ENCODE results near the gene DCHS1.

The DCHS1 gene

DNA sequence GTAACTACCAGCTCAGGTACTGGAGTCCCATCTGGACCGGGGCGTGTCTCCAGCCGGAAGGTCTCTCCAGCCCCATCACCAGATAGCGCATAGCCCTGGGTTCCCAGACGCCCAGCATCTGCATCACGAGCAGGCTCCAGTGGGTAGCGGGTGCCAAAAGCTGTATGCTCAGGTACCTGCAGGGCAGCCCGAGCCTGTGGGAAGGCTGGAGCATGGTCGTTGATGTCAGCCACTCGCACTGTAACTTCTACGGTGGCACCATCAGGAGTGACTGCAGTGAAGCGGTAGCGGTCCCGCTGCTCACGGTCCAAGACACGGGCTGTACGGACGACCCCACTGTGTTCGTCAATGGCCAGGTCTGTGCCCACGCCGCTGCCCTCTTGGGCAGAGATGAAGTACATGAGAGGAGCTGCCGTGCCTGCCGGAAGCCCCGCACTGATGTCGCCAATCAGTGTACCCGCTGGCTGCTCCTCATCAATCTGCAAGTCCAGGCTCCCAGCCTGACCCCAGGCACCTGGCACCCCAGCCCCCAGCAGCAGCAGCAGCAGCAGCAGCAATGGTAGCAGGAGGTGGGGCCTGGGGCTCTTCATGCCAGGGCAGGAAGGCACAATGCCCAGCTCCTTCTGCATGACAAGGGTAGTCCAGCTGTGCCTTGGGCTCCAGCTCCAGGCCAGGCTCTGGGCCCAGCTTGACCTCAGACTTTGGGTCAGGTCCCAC lies 14.5 kb downstream of the DCHS1 start:
- Histone ChIP-seq H3K9me3 (ENCODE audit: insufficient read depth, low read depth, low read length) (peaks cover 6% of the 10 kb centered on the region), H3K27ac (ENCODE audit: low read depth, low read length) (no peak overlapping the region), H3K79me2 (ENCODE audit: control insufficient read depth, insufficient read depth, low read length, poor library complexity) (no peaks in the 10 kb centered on the region), H3K23ac (ENCODE audit: low read length) (no peak overlapping the region), H3K4me1 (ENCODE audit: control insufficient read depth in 1 of 2, insufficient read depth in 2 of 2, low read length in 2 of 2) (peaks cover 4 to 5% of the 10 kb centered on the region in 2 experiments), H4K12ac (ENCODE audit: low read depth, low read length) (no peak overlapping the region), H3K4me2 (ENCODE audit: low read length) (no peak overlapping the region), H3K4ac (ENCODE audit: low read depth, low read length) (no peak overlapping the region), H2AFZ (ENCODE audit: insufficient read depth, low read length, poor library complexity) (no peak overlapping the region), H2BK5ac (ENCODE audit: low read depth, low read length, poor library complexity) (no peak overlapping the region), H4K8ac (ENCODE audit: low read depth, low read length) (no peak overlapping the region), H3K27me3 (ENCODE audit: insufficient read depth, low read length) (no peaks in the 10 kb centered on the region), H3K4me3 (ENCODE audit: low read depth, low read length) (no peak overlapping the region), H2BK120ac (ENCODE audit: insufficient read depth, low read length, poor library complexity) (no peak overlapping the region), H3K14ac (ENCODE audit: low read length) (no peak overlapping the region), H3K9ac (ENCODE audit: low read length) (no peak overlapping the region), H3K79me1 (ENCODE audit: low read length) (no peaks in the 10 kb centered on the region), H2BK12ac (ENCODE audit: low read length) (no peak overlapping the region), H3K36me3 (ENCODE audit: control insufficient read depth in 1 of 2, insufficient read depth in 2 of 2, low read length in 2 of 2) (no peaks in the 10 kb centered on the region), H4K91ac (ENCODE audit: low read depth, low read length) (no peak overlapping the region), H2AK5ac (ENCODE audit: low read length) (no peak overlapping the region), H3K18ac (ENCODE audit: low read length) (no peak overlapping the region)
- WGBS (ENCODE audit: extremely low coverage, insufficient coverage, insufficient read length) = no CpG with 5 or more reads among the region's 26 CpGs
- DNase-seq = no peak

DNA sequence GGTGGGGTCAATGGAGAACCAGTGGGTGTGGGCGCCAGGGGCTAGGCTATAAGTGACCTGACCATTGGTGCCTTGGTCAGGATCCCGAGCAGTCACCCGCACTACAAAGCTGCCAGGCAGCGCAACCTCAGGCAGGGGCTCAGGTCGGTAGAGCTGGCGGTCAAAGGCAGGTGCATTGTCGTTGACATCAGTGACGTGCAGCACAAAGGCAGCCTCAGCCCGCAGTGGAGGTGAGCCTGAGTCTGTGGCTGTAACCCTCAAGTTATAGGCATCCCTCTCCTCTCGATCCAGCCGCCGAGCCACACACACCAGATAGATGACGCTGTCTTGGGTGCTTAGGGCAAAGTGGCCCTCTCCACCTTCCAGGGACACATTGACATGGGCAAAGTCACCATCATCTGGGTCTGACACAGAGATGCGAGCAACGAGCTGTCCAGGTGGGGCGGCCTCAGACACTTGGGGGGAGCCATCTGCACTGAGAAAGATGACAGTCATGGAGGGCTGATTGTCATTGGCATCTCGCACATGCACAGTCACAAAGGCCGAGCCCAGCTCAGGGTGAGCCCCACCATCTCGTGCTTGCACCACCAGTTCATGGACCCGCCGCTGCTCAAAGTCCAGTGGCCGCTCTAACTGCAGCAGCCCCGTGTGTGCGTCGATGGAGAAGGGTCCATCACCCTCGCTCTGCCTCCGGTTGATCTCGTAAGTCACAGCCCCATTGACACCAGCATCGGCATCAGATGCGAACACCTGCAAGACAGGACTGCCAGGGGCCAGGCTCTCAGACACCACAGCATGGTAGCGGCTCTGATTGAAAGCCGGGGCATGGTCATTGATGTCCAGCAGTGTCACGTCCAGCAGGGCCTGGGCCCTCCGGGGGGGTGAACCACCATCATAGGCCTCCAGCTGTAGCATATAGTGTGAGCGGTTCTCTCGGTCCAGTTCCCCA lies 15.3 kb downstream of the DCHS1 start:
- Histone ChIP-seq H3K4me3 (ENCODE audit: low read depth, low read length) (no peak overlapping the region), H3K79me2 (ENCODE audit: control insufficient read depth, insufficient read depth, low read length, poor library complexity) (no peaks in the 10 kb centered on the region), H3K4me2 (ENCODE audit: low read length) (no peak overlapping the region), H2BK12ac (ENCODE audit: low read length) (no peak overlapping the region), H3K4me1 (ENCODE audit: control insufficient read depth in 1 of 2, insufficient read depth in 2 of 2, low read length in 2 of 2) (peaks cover 5 to 9% of the 10 kb centered on the region in 2 experiments), H3K79me1 (ENCODE audit: low read length) (no peaks in the 10 kb centered on the region), H3K23ac (ENCODE audit: low read length) (no peak overlapping the region), H3K27ac (ENCODE audit: low read depth, low read length) (no peak overlapping the region), H3K36me3 (ENCODE audit: control insufficient read depth in 1 of 2, insufficient read depth in 2 of 2, low read length in 2 of 2) (no peaks in the 10 kb centered on the region), H3K9me3 (ENCODE audit: insufficient read depth, low read depth, low read length) (peaks cover 6% of the 10 kb centered on the region), H3K14ac (ENCODE audit: low read length) (no peak overlapping the region), H3K4ac (ENCODE audit: low read depth, low read length) (no peak overlapping the region), H4K12ac (ENCODE audit: low read depth, low read length) (no peak overlapping the region), H3K27me3 (ENCODE audit: insufficient read depth, low read length) (no peaks in the 10 kb centered on the region), H2AFZ (ENCODE audit: insufficient read depth, low read length, poor library complexity) (no peak overlapping the region), H2BK120ac (ENCODE audit: insufficient read depth, low read length, poor library complexity) (no peak overlapping the region), H4K91ac (ENCODE audit: low read depth, low read length) (no peak overlapping the region), H2AK5ac (ENCODE audit: low read length) (no peak overlapping the region), H3K18ac (ENCODE audit: low read length) (no peak overlapping the region), H4K8ac (ENCODE audit: low read depth, low read length) (no peak overlapping the region), H2BK5ac (ENCODE audit: low read depth, low read length, poor library complexity) (no peak overlapping the region), H3K9ac (ENCODE audit: low read length) (no peak overlapping the region)
- DNase-seq = no peak
- no CpG with 5 or more reads among the region's 36 CpGs for WGBS (ENCODE audit: extremely low coverage, insufficient coverage, insufficient read length)

DNA sequence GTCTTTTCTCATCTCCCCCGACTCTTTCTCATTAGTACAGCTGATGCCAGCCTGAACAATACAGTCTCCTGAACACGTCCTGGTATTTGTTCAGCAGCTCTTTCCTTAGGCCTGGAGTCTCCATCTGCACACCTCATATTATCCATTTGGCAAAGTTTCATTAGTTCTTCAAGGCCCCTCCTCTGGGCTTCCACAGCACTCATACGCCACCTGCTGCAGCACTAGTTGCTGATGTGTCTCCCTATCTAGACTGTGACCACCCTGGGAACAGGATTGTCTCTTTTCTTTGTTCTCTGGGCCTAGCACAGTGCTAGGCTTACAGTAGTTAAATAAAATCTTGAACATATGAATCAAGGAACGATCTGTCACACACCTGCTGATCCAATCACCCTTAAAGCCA lies 17.2 kb downstream of the DCHS1 start:
- Histone ChIP-seq H3K36me3 (ENCODE audit: control insufficient read depth in 1 of 2, insufficient read depth in 2 of 2, low read length in 2 of 2) (no peaks in the 10 kb centered on the region), H3K4me2 (ENCODE audit: low read length) (no peak overlapping the region), H3K4me1 (ENCODE audit: control insufficient read depth in 1 of 2, insufficient read depth in 2 of 2, low read length in 2 of 2) (peaks cover 5 to 10% of the 10 kb centered on the region in 2 experiments), H3K9ac (ENCODE audit: low read length) (no peak overlapping the region), H4K91ac (ENCODE audit: low read depth, low read length) (no peak overlapping the region), H3K23ac (ENCODE audit: low read length) (no peak overlapping the region), H2AFZ (ENCODE audit: insufficient read depth, low read length, poor library complexity) (no peak overlapping the region), H2AK5ac (ENCODE audit: low read length) (no peak overlapping the region), H4K8ac (ENCODE audit: low read depth, low read length) (no peak overlapping the region), H3K4me3 (ENCODE audit: low read depth, low read length) (no peak overlapping the region), H3K79me2 (ENCODE audit: control insufficient read depth, insufficient read depth, low read length, poor library complexity) (no peaks in the 10 kb centered on the region), H3K27ac (ENCODE audit: low read depth, low read length) (no peak overlapping the region), H3K14ac (ENCODE audit: low read length) (no peak overlapping the region), H3K4ac (ENCODE audit: low read depth, low read length) (no peak overlapping the region), H4K12ac (ENCODE audit: low read depth, low read length) (no peak overlapping the region), H2BK120ac (ENCODE audit: insufficient read depth, low read length, poor library complexity) (no peak overlapping the region), H3K79me1 (ENCODE audit: low read length) (no peaks in the 10 kb centered on the region), H3K27me3 (ENCODE audit: insufficient read depth, low read length) (no peaks in the 10 kb centered on the region), H2BK12ac (ENCODE audit: low read length) (no peak overlapping the region), H3K9me3 (ENCODE audit: insufficient read depth, low read depth, low read length) (peaks cover 8% of the 10 kb centered on the region), H2BK5ac (ENCODE audit: low read depth, low read length, poor library complexity) (no peak overlapping the region), H3K18ac (ENCODE audit: low read length) (no peak overlapping the region)
- WGBS (ENCODE audit: extremely low coverage, insufficient coverage, insufficient read length) = no CpG with 5 or more reads among the region's 4 CpGs
- no peak for DNase-seq

DNA sequence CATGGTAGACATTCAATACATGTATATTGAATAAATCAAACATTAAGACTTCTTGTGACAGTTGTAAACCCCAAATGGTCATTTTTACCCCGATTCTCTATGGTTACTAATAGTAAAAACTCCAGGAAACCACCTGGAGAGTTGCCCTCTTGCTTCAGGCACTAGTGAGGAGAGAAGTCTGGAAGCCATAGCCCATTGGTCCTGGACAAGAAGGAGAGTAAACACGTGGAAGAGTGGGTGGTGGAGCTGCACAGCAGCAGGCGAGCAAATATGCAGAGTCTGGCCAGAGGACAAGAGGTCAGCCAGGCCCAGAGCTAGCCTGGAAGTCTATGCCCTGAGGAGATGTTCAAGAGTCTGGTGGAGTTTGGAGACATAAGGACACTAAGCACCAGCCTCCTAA lies 17.7 kb downstream of the DCHS1 start:
- H3K27ac ChIP-seq (ENCODE audit: low read depth, low read length) = no peak overlapping the region
- WGBS (ENCODE audit: extremely low coverage, insufficient coverage, insufficient read length) = no CpG with 5 or more reads among the region's 3 CpGs

More for the DNA sequence above, 17.7 kb downstream of the DCHS1 start:
- Histone ChIP-seq H3K14ac (ENCODE audit: low read length) (no peak overlapping the region), H3K9ac (ENCODE audit: low read length) (no peak overlapping the region), H3K79me1 (ENCODE audit: low read length) (no peaks in the 10 kb centered on the region), H2BK5ac (ENCODE audit: low read depth, low read length, poor library complexity) (no peak overlapping the region), H2AK5ac (ENCODE audit: low read length) (no peak overlapping the region), H3K36me3 (ENCODE audit: control insufficient read depth in 1 of 2, insufficient read depth in 2 of 2, low read length in 2 of 2) (no peaks in the 10 kb centered on the region), H2BK12ac (ENCODE audit: low read length) (no peak overlapping the region), H3K4ac (ENCODE audit: low read depth, low read length) (no peak overlapping the region), H2AFZ (ENCODE audit: insufficient read depth, low read length, poor library complexity) (no peak overlapping the region), H4K91ac (ENCODE audit: low read depth, low read length) (no peak overlapping the region), H3K9me3 (ENCODE audit: insufficient read depth, low read depth, low read length) (peaks cover 8% of the 10 kb centered on the region), H3K4me3 (ENCODE audit: low read depth, low read length) (no peak overlapping the region), H3K4me1 (ENCODE audit: control insufficient read depth in 1 of 2, insufficient read depth in 2 of 2, low read length in 2 of 2) (peaks cover 5 to 10% of the 10 kb centered on the region in 2 experiments), H3K4me2 (ENCODE audit: low read length) (no peak overlapping the region), H3K27me3 (ENCODE audit: insufficient read depth, low read length) (no peaks in the 10 kb centered on the region), H3K79me2 (ENCODE audit: control insufficient read depth, insufficient read depth, low read length, poor library complexity) (no peaks in the 10 kb centered on the region), H3K18ac (ENCODE audit: low read length) (no peak overlapping the region), H4K8ac (ENCODE audit: low read depth, low read length) (no peak overlapping the region), H2BK120ac (ENCODE audit: insufficient read depth, low read length, poor library complexity) (no peak overlapping the region), H3K23ac (ENCODE audit: low read length) (no peak overlapping the region), H4K12ac (ENCODE audit: low read depth, low read length) (no peak overlapping the region)
- no peak for DNase-seq

Measured in trophoblast cell (in vitro differentiated cells and primary cell).